HCT116 (cell line): ENCODE results near the gene PTS.

Source experiments
- CTCF ChIP-seq, 3 experiments: fragments of 200-600 bp in 1 of 3; sonication (generic) in 1 of 3; IDR thresholded peaks in 2 of 3; conservative IDR thresholded peaks in 1 of 3; 2 replicates each; pipeline ENCODE4 v1.5.1; 2012 to 2017; ENCODE audit warnings: low read depth in 2 of 3, low read length in 2 of 3, antibody characterized with exemption in 1 of 3, borderline replicate concordance in 1 of 3, control low read depth in 1 of 3, mild to moderate bottlenecking in 1 of 3, mixed read lengths in 1 of 3, mixed run types in 1 of 3, moderate library complexity in 1 of 3; ENCODE audit not compliant: insufficient read depth in 1 of 3
- POLR2AphosphoS5 ChIP-seq: IDR thresholded peaks from 2 replicates; pipeline ENCODE4 v1.6.1; 2011; ENCODE audit warnings: mild to moderate bottlenecking, low read depth, low read length, moderate library complexity

DNA sequence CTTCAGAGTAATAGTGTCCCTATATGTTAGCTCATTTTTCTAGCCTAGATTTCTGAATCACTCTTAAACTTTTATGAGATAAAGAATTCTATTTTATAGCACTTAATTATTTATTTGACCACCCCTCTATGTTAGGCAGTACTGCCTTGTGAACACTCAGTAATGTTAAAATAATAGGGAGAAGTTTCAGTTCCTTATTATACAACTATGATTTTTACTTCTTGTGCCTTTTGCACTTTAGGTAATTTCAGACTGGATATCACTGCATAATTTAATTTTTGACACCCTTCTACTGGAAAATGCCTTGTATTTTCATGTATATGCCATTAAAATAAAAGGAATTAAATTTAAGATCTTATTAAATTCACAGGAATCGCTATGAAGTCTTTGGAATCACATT is 47.8 kb upstream of the PTS start:
- TF ChIP-seq POLR2AphosphoS5 (no peak), CTCF (IDR thresholded peaks at IDR 0.05 in 2 of 3, conservative IDR thresholded peaks at IDR 0.05 in 1 of 3; ENCODE audit: borderline replicate concordance in 1 of 3, insufficient read depth in 1 of 3, low read depth in 2 of 3, low read length in 2 of 3) (no peak)
